ENCODE results near the gene DYRK1A.

- TF ChIP-seq CTCF (conservative IDR thresholded peaks at IDR 0.05; ENCODE audit: low read depth, low read length) (no peak), EZH2phosphoT487 (IDR thresholded peaks at IDR 0.05; ENCODE audit: borderline replicate concordance, low read length) (no peak)
These were observed 1.3 kb downstream of the DYRK1A start for GRCh38 chr21:37367703-37368540.
